GM19328 (cell line): Measurements from ENCODE around the gene GLG1.
"Not testable (repeated sequence)": the region's sequence is repeated elsewhere in the genome, so short reads cannot be mapped to it uniquely, and the experiment has no call there.

ENCODE experiments used
- ATAC-seq: cut with Tn5 transposase; IDR thresholded peaks from one replicate; pipeline ENCODE4 v1.9.1; 2021; ENCODE audit warnings: mild to moderate bottlenecking, moderate library complexity; ENCODE audit not compliant: unreplicated experiment

The GLG1 gene

GRCh38 chr16:74412775-74413390, 194.0 kb downstream of the GLG1 start:
- ATAC-seq, result not testable (repeated sequence)

GRCh38 chr16:74412138-74412774, 194.7 kb downstream of the GLG1 start:
- ATAC-seq, result not testable (repeated sequence)

GRCh38 chr16:74410981-74411380, 195.9 kb downstream of the GLG1 start:
- not testable (repeated sequence) for ATAC-seq

GRCh38 chr16:74410057-74410957, 196.6 kb downstream of the GLG1 start:
- ATAC-seq, result not testable (repeated sequence)

- ATAC-seq, result not testable (repeated sequence)
Observed at GRCh38 chr16:74409185-74409981, 197.5 kb downstream of the GLG1 start.

GRCh38 chr16:74407362-74407705, 199.6 kb downstream of the GLG1 start:
- not testable (repeated sequence) for ATAC-seq

- ATAC-seq, result not testable (repeated sequence)
Observed at GRCh38 chr16:74406600-74407361, 200.1 kb downstream of the GLG1 start.

- ATAC-seq, result not testable (repeated sequence)
Observed at GRCh38 chr16:74404148-74404933, 202.6 kb downstream of the GLG1 start.

- not testable (repeated sequence) for ATAC-seq
Observed at GRCh38 chr16:74400238-74400637, 206.7 kb downstream of the GLG1 start.

- not testable (repeated sequence) for ATAC-seq
Observed at GRCh38 chr16:74398212-74398895, 208.6 kb downstream of the GLG1 start.
